Islet precursor cell (in vitro differentiated cells): Measurements from ENCODE around the gene PPP1R7.
A peak's percentile ranks its signal among the peaks of the same experiment; 100 is the strongest.
"Not testable (repeated sequence)": the region's sequence is repeated elsewhere in the genome, so short reads cannot be mapped to it uniquely, and the experiment has no call there.

ENCODE experiments used
- DNase-seq: peaks from one replicate; pipeline ENCODE4 v3.0.0-alpha.2; 2018

The PPP1R7 gene

GRCh38 chr2:241177526-241178334 is 27.5 kb downstream of the PPP1R7 start:
- DNase-seq: peak; percentile 32

- DNase-seq: no peak
Measured at GRCh38 chr2:241178961-241179360, 28.7 kb downstream of the PPP1R7 start.

GRCh38 chr2:241179899-241180298 is 29.6 kb downstream of the PPP1R7 start:
- no peak for DNase-seq

- peak; percentile 82 for DNase-seq
Measured at GRCh38 chr2:241180495-241180894, 30.2 kb downstream of the PPP1R7 start.

DNA sequence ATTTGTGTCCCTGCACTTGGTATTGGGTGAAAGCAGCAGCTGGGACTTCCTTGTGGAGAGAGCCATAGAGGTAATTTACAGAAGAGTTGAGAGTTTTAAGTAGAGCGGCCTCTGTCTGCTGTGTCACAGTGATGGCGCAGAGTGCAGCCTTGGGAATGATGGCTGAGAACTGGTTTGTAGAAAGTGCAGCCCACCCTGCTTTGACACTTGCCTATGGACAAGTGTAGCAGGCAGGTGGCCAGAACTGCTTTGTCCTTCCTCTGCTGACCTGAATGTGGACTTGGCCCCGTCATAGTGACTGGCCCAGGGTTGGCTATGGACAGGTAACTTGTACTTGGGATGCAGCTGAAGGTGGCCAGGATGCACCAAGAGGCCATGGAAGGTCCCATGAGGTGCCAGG is 31.9 kb downstream of the PPP1R7 start:
- DNase-seq: no peak

DNA sequence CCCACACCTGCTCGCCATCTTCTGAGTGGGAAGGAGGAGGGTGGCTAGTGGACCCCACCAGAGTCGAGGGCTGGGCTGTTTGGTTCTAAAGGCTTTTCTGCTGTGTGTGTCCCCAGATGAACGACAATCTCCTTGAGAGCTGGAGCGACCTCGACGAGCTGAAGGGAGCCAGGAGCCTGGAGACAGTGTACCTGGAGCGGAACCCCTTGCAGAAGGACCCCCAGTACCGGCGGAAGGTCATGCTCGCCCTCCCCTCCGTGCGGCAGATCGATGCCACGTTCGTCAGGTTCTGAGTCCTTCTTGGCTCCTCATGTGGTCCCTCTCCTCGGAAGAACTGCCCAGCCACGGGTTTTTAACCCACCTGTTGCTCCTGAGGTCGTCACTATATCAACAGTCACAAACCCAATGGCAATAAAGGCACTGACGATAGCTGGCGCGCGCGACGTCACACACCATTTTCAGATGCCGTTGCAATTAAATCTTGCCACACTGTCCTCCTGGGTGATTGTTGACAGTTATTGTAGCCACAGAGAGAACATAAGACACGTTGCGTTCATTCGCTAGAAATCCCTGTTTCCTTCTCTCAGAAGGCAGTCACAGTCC is 32.4 kb downstream of the PPP1R7 start:
- DNase-seq: no peak

- no peak for DNase-seq
Measured at GRCh38 chr2:241183221-241183620, 33.0 kb downstream of the PPP1R7 start.

DNA sequence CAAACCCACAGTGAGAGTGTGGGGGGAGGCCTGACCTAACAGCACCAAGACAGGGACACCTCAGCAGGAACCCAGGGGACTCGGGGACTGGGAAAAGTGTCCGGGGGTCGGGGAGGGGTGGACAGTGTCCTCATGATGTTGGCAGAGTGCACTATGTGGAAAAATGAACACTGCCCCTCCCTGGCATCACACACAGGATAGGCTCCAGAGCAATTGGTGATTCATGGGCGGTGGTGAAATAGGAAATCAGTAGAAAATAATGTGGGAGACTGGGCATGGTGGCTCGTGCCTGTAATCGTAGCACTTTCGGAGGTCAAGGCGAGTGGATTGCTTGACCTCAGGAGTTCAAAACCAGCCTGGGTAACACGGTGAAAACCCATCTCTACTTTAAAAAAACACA is 34.6 kb downstream of the PPP1R7 start:
- DNase-seq: no peak

DNA sequence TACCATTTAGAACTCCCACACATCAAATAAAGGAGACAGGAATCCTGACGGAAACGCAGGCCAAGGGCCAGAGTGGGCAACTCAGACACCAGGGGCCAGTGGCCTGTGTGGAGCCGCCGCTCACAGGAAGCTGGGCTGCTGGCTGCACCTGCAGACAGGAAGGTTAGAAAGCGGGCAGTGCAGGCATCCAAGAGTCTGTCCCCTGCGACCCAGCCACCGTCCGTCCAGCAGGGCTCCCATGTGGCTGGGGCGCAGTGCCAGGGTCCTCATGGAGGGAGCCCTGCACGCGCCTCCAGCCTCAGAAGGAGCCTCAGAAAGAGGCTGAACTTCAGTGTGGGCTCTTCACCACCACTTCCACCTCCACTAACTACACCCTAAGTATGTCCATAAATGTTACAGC is 35.7 kb downstream of the PPP1R7 start:
- no peak for DNase-seq

DNA sequence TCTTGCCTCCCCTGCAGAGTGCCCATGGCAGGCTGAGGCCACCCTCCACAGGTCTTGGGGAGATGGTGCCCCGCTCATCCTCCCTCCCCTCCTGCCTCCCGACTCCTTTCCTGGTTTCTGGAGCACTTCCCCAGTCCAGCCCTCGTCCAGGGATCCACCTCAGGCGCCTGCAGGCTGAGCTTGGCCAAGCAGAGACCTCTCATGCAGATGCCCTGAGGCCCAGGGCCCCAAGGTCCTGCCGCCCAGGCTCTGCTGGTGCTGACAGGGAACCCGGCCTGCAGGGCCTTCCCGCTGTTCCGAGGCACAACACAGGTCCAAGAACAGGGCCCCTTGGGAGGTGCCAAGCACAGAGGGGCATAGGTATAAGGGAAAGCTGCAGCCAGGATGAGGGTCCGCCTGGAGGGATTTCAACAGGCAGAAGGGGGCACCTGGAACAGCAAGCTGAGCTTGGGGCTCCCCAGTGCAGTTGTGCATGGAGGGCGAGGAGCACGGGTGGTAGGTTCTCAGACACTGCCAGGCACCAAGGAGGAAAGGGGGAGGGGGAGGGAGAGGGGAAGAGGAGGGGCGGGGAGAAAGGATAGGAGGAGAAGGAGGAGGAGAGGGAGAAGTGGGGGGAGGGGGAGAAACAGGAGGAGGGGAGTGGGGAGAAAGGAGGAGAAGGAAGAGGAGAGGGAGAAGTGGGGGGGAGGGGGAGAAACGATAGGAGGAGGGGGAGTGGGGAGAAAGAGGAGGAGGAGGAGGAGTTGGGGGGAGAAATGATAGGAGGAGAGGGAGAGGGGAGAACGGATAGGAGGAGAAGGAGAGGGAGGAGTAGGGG is 37.0 kb downstream of the PPP1R7 start:
- no peak for DNase-seq

- no peak for DNase-seq
Measured at GRCh38 chr2:241187918-241188234, 37.6 kb downstream of the PPP1R7 start.

DNA sequence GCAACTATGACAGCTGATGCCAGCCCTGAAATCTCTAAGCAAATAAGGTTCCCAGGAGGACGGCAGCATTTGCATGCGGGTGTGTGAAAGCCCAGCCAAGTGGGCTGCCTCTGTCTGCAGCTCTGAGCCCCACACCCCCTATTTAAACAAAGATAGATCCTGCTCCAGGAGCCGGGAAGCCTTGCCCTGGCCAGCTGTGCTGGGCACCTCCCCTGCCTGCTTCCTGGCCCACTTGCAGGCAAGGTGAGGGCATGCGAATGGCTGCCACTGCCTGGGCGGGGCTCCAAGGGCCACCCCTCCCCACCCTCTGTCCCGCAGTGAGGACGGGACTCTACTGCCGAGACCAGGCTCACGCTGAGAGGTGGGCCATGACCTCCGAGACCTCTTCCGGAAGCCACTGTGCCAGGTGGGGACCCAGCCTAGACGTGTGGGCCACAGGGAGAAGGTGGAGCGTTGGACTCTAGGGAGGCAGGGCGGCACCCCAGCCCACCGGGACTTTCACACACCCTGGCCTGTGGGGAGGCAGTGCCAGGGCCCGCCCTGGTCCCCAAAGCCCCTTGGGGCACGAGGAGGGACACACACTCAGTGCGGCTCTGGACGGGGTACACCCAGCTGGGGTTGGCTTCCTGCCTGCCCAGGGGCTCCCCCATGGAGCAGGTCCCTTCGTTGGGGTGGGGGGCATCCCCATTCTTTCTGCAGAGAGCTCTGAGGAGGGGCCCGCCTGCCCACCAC is 38.3 kb downstream of the PPP1R7 start, which contains the start of gene ANO7:
TSS of gene ANO7 (plus strand) at position 317 of the 732 bp plus-strand sequence. CDS start 1,387 bp downstream, outside the sequence.
- DNase-seq: no peak

- no peak for DNase-seq
Measured at GRCh38 chr2:241189093-241189855, 39.0 kb downstream of the PPP1R7 start.

DNA sequence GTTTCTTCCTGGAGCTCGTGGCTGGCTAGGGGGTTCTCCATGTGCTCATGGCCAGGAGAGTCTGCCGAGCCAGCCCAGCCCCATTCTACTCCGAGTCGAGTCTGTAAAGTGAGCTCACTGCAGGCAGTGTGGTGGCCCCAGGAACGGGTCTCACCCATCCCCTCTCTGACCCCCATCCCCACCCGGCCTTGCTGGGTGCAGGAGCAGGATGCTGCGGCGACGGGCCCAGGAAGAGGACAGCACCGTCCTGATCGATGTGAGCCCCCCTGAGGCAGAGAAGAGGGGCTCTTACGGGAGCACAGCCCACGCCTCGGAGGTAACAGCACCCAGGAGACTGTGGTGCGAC is 39.6 kb downstream of the PPP1R7 start:
- no peak for DNase-seq

- DNase-seq: no peak
Measured at GRCh38 chr2:241190291-241190981, 40.2 kb downstream of the PPP1R7 start.

GRCh38 chr2:241191081-241191480 is 40.8 kb downstream of the PPP1R7 start:
- DNase-seq: no peak

DNA sequence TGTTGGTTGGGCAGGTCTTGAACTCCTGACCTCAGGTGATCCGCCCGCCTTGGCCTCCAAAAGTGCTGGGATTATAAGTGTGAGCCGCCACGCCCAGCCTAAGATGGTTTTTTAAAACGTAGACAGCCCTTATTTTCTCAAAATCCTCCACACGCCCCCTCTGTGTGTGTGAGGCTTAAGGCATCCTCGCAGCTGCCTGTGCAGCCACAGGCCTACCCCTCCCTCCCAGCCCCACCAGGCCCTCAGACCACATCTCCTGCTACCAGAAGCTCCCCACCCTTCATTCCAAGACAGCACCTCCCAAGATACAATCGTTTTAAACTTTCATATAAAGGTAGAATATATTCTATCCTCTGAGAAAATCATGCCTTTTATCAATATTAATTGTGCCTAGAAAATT is 43.0 kb downstream of the PPP1R7 start:
- no peak for DNase-seq

GRCh38 chr2:241194811-241195210 is 44.5 kb downstream of the PPP1R7 start:
- no peak for DNase-seq

GRCh38 chr2:241195506-241196130 is 45.4 kb downstream of the PPP1R7 start:
- no peak for DNase-seq

GRCh38 chr2:241197246-241197645 is 47.0 kb downstream of the PPP1R7 start:
- DNase-seq: not testable (repeated sequence)

DNA sequence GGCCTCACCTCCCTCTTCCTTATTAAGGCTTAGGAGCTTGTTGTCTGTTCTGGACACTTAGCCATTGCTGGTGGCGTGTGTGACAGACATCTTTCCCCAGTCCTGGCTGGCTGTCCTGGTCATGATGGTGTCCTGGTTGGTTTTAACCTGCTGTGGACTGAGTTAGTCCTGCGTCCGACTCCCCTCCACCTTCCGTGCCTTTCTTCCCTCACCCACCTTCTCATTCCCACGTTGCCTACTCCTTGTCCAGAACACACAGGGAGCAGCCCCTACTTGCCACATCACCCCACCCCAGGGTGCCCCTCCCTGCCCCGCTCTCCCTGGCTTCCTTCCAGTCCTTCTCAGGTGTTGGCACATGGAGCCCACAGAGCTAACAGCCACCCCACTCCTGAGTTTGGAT is 47.7 kb downstream of the PPP1R7 start:
- no peak for DNase-seq
